ENCODE results near the gene ZBED2. TPM values are rescaled to one million over a fixed set of nuclear protein-coding genes. Genes with fewer than 3 reads are reported as not detected.

Gene ZBED2
- total and polyA plus RNA-seq, 2 donors (not counting 3 experiments of a cell fraction or from before 2014, with no cell fraction given): not detected

- H3K36me3 ChIP-seq (ENCODE audit: control insufficient read depth in 2 of 2, extremely low read depth in 1 of 2, insufficient read depth in 2 of 2, low read length in 2 of 2): no peaks in the 10 kb centered on the region
- no peak overlapping the region for H2AFZ ChIP-seq (ENCODE audit: low read depth, low read length)
- no peaks in the 10 kb centered on the region for H3K9me1 ChIP-seq (replicated peaks; ENCODE audit: control insufficient read depth, extremely low read depth, insufficient read depth, low read length)
- BruUV-seq (replicated peaks): no TSS peak
- no peak overlapping the region for H3K4me3 ChIP-seq (replicated peaks in 1 of 3; ENCODE audit: insufficient read depth in 1 of 3, low read depth in 1 of 3, low read length in 3 of 3)
- TF ChIP-seq EZH2 (IDR thresholded peaks at IDR 0.05; ENCODE audit: borderline replicate concordance, low read depth, low read length, severe bottlenecking) (no peak), FOS (IDR thresholded peaks at IDR 0.05; ENCODE audit: borderline replicate concordance, insufficient read depth, low read length) (no peak), POLR2A (IDR thresholded peaks at IDR 0.05; ENCODE audit: low read depth, low read length) (no peak), MYC (IDR thresholded peaks at IDR 0.05; ENCODE audit: low read depth, low read length) (no peak), CTCF (IDR thresholded peaks at IDR 0.05; ENCODE audit: extremely low read depth in 1 of 2, insufficient read depth in 1 of 2, low read depth in 1 of 2, low read length in 2 of 2) (no peak), MAX (IDR thresholded peaks at IDR 0.05; ENCODE audit: insufficient read depth, insufficient read length) (no peak), POLR2AphosphoS5 (IDR thresholded peaks at IDR 0.05; ENCODE audit: insufficient read depth, low read depth, low read length) (no peak), JUN (IDR thresholded peaks at IDR 0.05; ENCODE audit: borderline replicate concordance, insufficient read depth, insufficient read length, low read depth) (no peak), GATA2 (IDR thresholded peaks at IDR 0.05; ENCODE audit: insufficient read depth, insufficient read length, low read depth, low read length) (no peak)
- H3K4me2 ChIP-seq (ENCODE audit: insufficient read depth, low read length): no peak overlapping the region
- ChIA-PET CTCF (no interaction called here), POLR2A (no interaction called here)
- no peaks in the 10 kb centered on the region for H3K9me3 ChIP-seq (replicated peaks; ENCODE audit: control insufficient read depth, insufficient read depth, low read length)
- dilution Hi-C loops (cut with MboI; ENCODE audit: extremely low pct_ligation_motif_present, low sequenced_read_pairs): no loop called here
- H3K79me2 ChIP-seq (ENCODE audit: control insufficient read depth, insufficient read depth, low read length): no peaks in the 10 kb centered on the region
- DNase-seq (ENCODE audit: low read depth, low spot score) (no peak), FAIRE-seq (no peak)
- H3K4me1 ChIP-seq (ENCODE audit: control insufficient read depth, extremely low read depth, insufficient read depth, low read length): no peaks in the 10 kb centered on the region
- no peak overlapping the region for H3K9ac ChIP-seq (replicated peaks; ENCODE audit: extremely low read depth, insufficient read depth, low read length)
- no peak overlapping the region for H3K27ac ChIP-seq (ENCODE audit: insufficient read depth, low read depth, low read length)
- no peaks in the 10 kb centered on the region for H4K20me1 ChIP-seq (replicated peaks; ENCODE audit: control insufficient read depth, extremely low read depth, insufficient read depth, low read length)
- H3K27me3 ChIP-seq (ENCODE audit: control insufficient read depth in 2 of 2, insufficient read depth in 2 of 2, low read length in 2 of 2): no peaks in the 10 kb centered on the region
- intact Hi-C loops (cut with micrococcal nuclease): no loop called here
Observed at GRCh38 chr3:111568355-111568754, 26.8 kb downstream of the ZBED2 start.

All from endothelial cell of umbilical vein (primary cell).